ENCODE measurements around the gene NOXRED1. TPM values are rescaled to one million over a fixed set of nuclear protein-coding genes. Genes with fewer than 3 reads are reported as not detected.

Gene NOXRED1
- total RNA-seq, 4 donors from 2014 or later, result 0.15 to 0.63 (median 0.40) TPM

DNA sequence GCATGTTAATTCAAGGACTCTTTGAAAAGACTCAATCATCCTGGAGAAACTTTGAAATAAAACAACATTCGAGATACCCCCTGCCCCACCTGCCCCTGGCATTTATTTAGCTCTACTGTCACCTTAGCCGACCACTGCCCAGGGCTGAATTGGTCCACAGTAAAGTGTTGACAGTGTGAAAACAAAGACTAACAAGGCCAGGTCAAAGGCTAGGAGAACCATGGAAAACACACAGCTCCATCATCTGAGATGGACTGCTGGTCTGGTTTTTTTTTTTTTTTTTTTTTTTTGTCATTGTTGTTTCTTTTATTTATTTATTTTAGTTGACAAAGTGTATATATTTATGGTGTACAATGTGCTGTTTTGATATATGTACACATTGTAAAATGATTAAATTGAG is 76.8 kb downstream of the NOXRED1 start:
- WGBS, 2 donors, result 92 to 98% methylated on average over 2 of the region's 2 CpGs

GRCh38 chr14:77344377-77344996 is 78.8 kb downstream of the NOXRED1 start:
- WGBS, 2 donors, result 91 to 92% methylated on average over 3 of the region's 3 CpGs
- DNase-seq (ENCODE audit: low spot score in 2 of 2), result no peak
- TF ChIP-seq, protein P1, sequence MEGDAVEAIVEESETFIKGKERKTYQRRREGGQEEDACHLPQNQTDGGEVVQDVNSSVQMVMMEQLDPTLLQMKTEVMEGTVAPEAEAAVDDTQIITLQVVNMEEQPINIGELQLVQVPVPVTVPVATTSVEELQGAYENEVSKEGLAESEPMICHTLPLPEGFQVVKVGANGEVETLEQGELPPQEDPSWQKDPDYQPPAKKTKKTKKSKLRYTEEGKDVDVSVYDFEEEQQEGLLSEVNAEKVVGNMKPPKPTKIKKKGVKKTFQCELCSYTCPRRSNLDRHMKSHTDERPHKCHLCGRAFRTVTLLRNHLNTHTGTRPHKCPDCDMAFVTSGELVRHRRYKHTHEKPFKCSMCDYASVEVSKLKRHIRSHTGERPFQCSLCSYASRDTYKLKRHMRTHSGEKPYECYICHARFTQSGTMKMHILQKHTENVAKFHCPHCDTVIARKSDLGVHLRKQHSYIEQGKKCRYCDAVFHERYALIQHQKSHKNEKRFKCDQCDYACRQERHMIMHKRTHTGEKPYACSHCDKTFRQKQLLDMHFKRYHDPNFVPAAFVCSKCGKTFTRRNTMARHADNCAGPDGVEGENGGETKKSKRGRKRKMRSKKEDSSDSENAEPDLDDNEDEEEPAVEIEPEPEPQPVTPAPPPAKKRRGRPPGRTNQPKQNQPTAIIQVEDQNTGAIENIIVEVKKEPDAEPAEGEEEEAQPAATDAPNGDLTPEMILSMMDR (IDR thresholded peaks at IDR 0.05), result no peak
- no peak for TF ChIP-seq POLR2A (IDR thresholded peaks at IDR 0.05)
- intact Hi-C loops (cut with DNase I; ENCODE audit: low total_unique reads), result loop anchor here (10.0 kb wide), 1 partner anchor 360 kb away; the partner anchor contains the start of genes ALKBH1 and SLIRP
- H3K4me3 ChIP-seq (ENCODE audit: low read depth, poor library complexity, severe bottlenecking), result no peak overlapping the region

More for the DNA sequence above, 76.8 kb downstream of the NOXRED1 start:
- TF ChIP-seq, protein P1 (IDR thresholded peaks at IDR 0.05), result no peak
- no peak for TF ChIP-seq POLR2A (IDR thresholded peaks at IDR 0.05)
- no peak overlapping the region for H3K4me3 ChIP-seq (ENCODE audit: low read depth, poor library complexity, severe bottlenecking)
- DNase-seq (ENCODE audit: low spot score in 2 of 2), result no peak
- intact Hi-C loops (cut with DNase I; ENCODE audit: low total_unique reads), result loop anchor here (10.0 kb wide), 1 partner anchor 358 kb away; the partner anchor contains the start of genes ALKBH1 and SLIRP

Other genes with a start within 250 kb of the NOXRED1 start
- gene TMEM63C, start 241.7 kb downstream of the NOXRED1 start, total RNA-seq, result 10 to 100 TPM; 11.4 to 37.6 (median 18.9) TPM
- not detected for gene NGB, start 152.3 kb downstream of the NOXRED1 start, total RNA-seq
- 10 to 100 TPM in 3 of 4 donors, 1 to 10 TPM in 1; 9.1 to 23.0 (median 15.9) TPM for gene POMT2, start 102.6 kb downstream of the NOXRED1 start, total RNA-seq
- gene GSTZ1, start 102.5 kb downstream of the NOXRED1 start, total RNA-seq, result 10 to 100 TPM; 24.6 to 37.5 (median 29.9) TPM
- gene TMED8, start 46.4 kb downstream of the NOXRED1 start, total RNA-seq, result 1 to 10 TPM; 6.4 to 8.9 (median 7.4) TPM
- under 1 TPM in 1 of 4 donors, not detected in 3; 0.64 TPM for gene SAMD15, start 46.1 kb downstream of the NOXRED1 start, total RNA-seq
- 10 to 100 TPM; 12.9 to 18.4 (median 15.9) TPM for gene VIPAS39, start 34.1 kb upstream of the NOXRED1 start, total RNA-seq
- gene AHSA1, start 34.6 kb upstream of the NOXRED1 start, total RNA-seq, result 10 to 100 TPM; 77.8 to 98.7 (median 92.6) TPM
- under 1 TPM in 2 of 4 donors, not detected in 2; 0.19 to 0.27 TPM for gene ISM2, start 75.3 kb upstream of the NOXRED1 start, total RNA-seq
- gene SPTLC2, start 193.1 kb upstream of the NOXRED1 start, total RNA-seq, result 10 to 100 TPM; 18.4 to 31.8 (median 22.1) TPM

Measured in lower leg skin (tissue), 4 donors.